ENCODE results near the gene MTMR10.

Gene MTMR10

DNA sequence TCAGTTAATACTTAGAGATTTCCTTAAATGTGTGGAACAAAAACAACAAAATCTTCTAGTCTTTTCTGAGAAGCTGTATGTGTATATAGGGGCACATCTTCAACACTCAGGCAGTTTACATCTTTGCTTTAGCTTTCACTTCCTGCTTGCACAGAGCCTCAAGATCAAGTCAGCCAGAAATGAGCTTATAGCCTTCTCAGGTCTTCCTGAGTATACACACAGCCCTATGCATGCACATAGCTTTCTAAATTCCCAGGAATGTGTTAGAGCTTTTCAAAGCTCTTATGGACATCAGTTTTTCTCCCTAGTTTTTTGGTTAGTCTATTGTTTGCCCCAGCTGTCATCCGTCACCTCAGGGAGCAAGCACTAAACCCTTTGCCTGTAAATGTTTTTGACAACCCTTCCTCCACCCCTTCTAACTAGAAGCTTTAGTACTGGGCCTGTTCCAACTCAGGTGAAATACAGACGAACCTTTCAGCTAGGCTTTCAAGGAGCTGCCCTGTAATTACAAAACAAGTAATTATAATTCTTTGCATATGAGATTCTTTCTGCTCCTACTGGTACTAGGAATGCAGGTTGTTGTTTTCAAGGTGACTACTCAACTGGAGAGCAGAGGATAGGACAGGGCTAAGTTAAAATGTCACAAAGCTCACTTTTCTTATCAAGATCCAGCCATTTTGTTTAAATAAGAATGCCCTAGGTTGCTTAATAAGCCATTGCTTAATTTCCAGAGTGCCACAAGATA is 22.6 kb upstream of the MTMR10 start:
- no peak for FAIRE-seq

DNA sequence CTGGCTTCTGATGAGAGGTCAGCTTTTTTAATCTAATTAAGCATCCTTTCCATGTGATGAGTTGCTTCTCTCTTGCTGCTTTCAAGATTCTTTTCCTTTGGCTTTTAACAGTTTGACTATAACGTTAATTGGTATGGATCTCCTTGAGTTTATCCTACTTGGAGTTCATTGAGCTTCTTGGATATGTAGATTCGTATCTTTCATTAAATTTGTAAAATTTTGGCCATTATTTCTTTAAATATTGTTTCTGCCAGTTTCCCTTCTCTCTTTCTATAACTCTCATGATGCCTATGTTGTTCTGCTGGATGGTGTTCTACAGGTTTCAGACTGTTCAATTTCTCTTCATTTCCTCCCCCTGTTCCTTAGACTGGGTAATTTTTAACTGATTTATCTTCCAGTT is 21.0 kb upstream of the MTMR10 start:
- FAIRE-seq, result no peak

DNA sequence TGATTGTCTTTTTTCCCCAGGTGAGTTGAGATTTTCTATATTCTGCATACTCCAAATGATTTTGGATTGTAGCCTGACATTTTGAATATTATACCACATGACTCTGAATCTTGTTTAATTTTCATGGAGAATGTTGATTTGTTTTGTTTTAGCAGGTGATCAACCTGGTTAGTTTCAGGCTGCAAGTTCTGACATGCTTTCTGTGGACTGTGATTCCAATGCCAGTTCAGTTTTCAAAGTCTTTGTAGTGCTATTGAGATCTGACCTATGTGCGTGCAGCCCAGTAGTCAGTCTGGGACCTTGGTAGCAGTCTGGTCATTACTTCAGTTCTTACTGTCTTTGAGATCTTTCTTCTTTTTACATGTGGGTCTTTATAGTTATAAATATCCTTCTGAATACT is 18.6 kb upstream of the MTMR10 start:
- no peak for FAIRE-seq

DNA sequence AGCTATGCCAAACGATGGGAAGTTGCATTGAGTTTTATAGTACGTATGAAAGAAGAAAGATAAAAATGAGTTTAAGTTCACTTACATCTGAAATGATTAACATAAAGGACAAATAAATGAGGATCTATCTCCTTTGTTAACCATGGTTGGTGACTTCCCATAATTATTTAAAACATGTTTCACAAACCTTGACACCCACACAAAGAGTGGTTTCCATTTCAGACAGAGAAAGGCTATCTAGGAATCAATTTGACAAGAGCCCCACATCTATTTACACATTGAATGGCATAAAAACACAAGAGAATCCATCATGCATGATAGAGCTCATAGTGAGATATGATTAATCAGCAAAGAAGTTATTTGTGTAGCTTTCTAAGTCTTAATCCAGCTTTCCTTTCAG is 14.2 kb upstream of the MTMR10 start:
- no peak for FAIRE-seq

DNA sequence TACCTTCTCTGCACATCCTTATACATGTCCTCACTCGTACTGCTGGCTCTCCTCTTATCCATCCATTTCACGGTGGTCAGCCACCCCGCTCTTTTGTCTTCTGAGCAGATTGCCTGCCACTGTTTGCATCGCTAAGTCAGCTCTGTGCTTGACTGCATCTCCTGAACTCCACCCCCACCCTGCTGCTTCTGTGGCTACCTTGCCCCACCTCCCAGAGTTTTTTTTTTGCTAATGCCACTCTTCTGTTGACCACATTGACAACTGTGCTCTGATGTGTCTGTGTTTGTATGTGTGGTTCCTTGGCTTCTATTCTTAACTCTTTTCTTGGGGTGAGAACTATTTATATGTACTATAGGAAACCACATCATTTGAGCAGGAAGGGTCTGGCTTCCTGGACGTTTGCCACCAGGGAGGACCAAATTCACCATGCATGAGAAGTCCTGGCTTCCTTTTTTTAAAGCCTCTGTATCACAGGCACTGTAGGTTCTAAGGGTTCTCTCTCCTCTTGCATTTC is 12.8 kb upstream of the MTMR10 start:
- FAIRE-seq, result no peak

DNA sequence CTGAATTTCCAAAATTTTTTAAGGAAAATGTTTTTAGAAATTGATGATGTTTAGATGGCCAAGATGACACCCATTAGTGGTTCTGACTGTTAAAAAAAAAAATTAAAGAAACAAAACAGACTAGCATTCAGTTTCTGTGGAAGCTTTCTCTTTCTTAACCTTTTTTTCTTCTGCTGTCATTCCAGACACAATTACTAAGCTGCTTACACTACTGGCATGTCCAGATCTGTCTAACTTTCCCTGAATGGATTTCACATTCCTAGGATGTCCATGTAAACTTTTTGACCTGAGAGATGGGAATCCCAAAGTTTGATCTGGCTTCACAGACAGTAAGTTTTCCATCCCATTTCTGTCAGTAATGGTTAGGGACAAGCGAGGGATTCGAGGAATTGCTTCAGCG is 10.3 kb upstream of the MTMR10 start:
- no peak for FAIRE-seq

DNA sequence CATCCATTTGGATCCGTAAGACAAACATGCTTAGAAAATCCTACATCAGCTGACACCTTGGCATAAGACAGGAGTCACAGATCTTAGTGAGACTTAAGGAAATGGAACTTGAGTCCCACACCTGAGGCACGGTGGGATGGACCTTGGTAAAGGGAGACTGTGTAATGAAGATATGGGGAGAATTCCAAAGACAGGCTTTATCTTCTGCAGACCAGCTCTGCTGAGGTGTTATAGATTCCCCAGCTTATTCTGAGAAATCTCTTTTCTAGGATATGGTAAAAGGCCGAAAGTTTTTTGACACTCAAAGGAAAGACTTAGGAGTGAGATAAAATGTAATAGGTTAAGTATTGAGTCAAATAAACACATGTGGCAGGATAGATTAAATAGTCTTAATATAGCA is 8.3 kb upstream of the MTMR10 start:
- no peak for FAIRE-seq

DNA sequence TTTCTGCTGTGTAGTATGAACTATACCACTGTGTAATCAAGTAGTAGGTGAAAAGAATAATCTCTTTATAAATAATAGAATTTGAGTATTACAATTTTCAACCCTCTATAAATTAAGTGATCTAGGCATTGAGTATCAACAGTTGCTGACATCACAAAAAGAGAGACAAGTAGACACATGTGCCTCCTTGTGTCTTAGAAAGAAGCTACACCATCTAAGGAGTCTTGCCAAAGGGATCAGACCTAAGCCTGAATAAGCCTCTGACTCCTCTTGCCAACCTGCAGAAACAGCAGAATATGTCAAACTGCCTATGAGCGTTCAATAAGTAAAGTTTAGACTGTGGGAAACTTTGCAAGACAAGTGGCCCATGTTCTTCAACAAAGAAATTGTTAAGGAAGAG is 5.8 kb upstream of the MTMR10 start:
- no peak for FAIRE-seq

DNA sequence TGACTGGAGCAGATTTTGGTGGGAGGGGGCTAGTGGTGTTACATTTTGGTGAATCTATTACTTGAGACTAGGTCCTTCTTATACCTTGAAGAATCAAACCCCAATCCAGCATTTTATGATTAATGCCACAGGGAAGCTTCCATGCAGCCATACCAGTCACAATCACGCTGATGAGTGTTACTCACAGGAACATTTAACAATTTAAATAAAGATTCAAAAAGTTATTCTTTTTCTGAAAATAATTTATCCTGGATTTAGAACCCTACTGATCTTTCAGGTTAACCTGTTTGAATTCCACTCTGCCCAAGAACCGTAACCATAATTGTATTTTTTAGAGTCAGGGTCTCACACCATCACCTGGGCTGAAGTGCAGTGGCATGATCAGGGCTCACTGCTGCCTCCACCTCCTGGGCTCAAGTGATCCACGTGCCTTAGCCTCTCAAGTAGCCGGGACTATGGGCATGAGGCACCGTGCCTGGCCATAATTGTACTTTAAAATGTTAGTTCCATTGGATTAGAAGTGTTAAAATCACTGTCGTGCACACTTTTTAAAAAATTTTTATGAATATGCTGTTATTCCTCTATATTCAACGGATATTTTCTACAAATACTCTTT is 929 bp upstream of the MTMR10 start:
- no peak for FAIRE-seq

DNA sequence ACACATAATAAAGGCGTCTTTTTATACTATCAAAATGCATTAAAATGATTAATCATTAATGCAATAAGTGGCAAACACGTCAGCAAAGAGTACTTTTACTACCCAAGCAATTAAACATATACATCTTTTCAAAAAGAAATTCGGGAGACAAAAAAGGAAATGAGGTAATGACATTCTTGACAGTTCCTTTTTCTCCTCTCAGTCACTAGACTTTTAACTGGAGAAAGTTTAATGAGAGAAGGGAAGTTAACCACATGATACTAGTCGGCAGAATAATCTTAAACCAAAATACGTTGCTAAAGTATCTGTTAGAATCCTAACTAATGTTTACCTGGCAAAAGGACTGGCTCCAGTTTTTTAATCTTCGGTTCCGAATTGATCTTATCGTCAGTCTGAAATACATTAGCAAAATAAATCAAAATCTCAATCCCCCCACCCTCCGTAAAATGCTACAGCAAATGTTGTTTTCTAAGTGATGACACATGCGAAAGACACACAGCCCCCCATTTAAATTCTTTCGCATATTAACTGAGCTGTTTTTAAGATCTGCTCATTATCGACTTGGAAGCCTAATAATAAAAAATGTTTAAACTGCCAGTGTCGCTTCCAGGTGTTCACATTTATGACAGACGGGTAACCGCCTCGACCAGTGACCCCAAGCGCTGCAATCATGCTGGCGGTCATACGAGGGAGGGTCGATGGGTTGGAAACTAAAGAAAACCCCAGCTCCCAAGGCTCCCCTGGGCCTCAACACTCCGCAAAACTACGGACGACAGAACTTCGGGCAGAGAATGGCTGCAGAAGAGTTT is 778 bp downstream of the MTMR10 start:
- no peak for FAIRE-seq

DNA sequence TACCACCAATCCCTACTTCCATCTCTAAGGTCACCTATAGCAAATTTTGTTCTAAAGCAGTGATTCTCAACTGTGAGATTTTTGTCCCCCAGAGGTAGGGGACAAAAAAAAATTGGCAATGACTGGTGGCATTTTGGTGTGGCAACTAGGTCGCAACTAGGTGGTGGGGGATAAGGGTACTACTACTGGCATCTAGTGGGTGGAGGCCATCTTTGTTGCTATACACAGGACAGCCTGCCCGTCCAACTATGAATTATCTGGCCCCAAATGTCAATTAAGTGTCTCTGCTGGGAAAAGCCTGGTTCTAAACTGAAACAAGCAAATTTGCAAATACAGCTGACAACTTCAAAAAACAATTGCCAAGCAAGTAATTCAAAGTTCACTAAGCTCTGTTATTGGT is 1.4 kb downstream of the MTMR10 start:
- FAIRE-seq, result no peak

DNA sequence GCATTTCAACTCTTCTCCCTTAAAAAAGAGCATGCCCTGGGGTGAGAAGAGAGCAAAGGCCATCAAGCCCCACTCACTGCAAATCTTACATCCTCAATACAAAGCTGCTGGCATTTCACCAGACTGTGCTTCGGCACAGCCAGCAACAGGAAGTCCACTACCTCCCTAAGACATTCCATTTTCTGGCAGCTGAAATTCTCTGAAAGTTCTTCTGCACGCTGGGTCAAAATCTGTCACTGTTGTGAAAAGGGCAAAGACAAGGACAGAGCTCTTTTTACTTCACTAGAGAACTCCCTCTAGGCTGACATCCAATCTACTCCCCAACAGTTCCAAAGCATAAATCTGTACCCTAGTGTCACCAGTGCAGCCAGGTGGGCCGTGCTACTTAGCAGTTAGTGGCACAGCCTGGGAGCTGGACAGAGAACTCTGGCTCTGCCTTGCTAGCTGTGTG is 6.3 kb downstream of the MTMR10 start:
- FAIRE-seq, result no peak

DNA sequence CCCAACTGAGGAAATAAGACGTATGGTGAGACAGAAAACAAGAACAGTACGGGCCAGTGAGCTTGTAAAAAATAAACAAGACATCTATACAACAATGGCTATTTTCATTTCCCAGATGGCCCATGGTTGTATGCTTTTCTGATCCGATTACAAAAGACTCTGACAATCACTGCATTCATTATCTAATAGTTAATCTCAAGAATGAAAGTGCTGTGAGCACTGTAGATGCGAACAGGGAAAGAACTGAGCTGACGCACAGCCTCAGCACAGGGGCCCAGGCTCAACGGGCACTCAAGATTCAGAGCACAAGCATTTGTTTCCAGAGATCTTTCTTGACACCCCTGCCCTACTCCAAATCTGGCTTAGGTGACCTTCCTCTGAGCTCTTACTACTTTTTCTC is 6.9 kb downstream of the MTMR10 start:
- FAIRE-seq, result no peak

DNA sequence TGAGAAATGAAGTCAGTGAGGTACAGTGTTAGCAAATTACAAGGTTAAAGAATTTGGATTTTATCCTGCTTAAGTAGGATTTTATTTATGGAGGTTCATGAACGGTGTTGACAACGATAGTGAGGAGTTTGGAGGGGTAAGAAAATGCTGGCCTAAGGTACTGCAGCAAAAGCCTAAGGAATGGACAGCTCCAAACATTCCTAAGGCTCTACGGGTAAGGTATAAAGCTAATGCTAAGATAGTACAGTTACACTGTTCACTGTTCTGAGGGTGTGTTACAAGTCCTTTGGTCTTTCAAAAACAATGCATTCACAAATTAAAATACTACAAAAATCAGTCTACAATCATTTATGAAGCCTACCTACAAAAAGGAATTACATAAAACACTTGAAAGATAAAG is 7.3 kb downstream of the MTMR10 start:
- no peak for FAIRE-seq

DNA sequence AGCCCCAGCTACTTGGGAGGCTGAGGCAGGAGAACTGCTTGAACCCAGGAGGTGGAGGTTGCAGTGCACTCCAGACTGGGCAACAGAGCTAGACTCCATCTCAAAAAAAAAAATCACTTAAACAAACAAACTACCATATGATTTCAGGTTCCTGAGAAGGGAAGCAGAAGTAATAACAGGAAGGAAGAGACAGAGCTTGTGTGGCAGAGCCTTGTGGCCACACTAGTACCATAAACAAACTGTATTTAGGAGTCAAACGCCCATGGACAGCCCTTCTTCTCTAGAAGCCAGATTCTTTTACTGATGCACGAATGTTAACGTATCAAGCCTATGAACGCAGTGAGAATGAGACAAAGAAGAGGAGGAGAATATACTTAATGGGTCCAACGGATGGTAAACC is 12.0 kb downstream of the MTMR10 start:
- no peak for FAIRE-seq

DNA sequence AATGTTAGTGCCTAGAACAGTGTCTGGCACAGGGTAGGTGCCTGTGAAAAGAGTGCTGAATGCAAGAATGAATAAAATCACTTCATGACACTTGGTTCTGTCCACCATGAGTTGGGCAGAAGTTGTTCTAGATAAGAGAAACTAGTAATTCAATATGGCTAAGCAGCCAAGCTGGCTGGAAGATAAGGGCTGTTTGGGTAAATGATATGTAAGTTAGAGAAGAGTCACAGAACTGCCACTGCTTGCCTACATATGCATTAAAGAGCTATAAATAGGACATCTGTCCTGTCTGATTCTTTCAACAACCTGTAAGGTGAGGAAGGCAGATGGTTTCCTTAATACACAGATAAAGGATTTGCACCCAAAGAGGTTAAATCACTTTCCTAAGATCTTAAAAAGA is 13.1 kb downstream of the MTMR10 start:
- no peak for FAIRE-seq

DNA sequence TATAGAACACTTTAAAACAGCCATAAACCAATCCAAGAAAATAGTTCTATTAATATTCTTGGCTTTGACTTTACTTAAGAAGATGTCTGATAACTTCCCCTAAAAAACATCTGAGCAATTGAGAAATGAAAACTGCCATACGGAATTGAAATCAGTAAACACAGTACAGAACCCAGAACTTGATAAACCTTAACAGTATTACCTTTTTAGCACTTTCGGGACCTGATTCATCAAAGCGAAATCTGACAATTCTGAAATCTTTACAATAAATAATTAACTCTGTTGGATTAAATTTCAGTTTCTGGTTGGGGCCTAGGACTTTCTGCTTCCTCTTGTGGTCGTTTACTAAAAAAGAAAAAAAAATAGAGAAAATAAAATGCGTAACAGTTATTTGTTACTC is 17.3 kb downstream of the MTMR10 start:
- FAIRE-seq, result no peak

DNA sequence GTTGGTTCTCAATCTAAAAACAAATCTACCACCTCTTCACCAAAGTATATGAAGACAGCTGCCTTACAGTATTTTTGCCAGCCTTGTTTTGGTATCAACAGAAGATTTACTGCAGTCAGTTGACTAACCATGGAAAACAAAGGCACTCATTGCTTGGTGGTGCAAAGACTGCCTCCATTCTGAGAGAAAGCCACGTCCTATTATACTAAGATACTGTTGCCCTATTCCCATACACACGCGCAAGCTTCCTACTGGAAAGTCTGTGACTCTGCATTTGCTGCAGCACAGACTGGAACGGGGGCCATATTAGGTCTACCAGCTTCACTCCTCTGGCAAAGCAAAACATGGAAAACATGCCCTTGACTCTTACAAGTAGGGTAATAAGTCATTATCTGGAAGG is 18.0 kb downstream of the MTMR10 start:
- FAIRE-seq, result no peak

DNA sequence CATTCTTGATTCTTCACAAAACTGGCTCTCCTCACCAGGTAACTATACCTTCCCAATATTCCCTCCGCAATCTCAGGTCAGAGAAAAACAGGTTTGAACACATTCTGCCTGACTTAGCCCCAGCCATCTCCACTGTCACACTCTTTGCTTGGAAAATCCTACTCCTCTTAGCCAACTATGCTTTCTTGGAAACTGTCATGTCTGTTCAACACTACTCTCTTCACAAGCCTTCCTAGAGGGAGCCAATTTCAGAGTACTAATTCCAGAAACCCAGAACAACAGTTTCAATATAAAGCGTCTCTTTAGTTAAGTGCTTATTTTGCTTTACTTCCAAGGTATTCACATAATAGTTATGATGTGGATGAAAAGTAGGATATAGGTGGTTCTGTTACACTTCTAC is 21.7 kb downstream of the MTMR10 start:
- FAIRE-seq, result no peak

DNA sequence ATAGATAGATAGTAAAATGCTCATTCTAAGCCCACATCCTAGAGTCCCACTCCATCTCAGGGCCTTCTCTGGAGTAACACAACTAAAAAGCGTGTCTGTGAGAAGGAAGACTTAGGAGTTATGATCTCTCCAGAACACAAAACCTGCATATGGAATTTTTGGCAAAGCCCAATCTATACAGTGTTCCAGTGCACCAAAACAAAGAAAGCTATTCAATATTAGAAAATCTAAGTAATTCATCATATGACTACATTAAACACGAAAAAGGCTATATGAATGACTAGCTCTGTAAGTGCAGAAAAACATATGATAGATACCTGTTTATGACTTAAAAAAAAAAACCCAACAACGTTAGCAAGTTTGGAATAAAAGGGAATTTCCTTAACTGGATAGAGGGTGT is 27.7 kb downstream of the MTMR10 start:
- FAIRE-seq, result no peak

DNA sequence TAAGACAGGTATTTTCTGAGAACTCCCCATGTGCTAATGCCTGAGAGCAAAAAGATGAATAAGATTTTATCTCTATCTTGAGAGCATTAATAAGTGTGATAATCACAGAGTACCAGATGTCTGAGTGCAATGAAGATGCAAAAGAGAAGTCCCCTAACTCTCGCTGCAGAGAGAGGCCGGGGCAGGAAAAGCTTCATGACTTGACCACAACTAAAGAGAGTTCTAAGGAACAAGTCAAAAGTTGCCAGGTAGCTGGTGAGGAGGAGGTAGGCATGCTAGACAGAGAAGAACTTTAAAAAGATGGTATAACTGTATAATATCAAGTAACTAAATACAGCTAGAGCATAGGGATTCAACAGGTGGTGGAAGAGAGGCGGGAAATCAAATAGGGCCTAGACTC is 28.8 kb downstream of the MTMR10 start:
- no peak for FAIRE-seq

DNA sequence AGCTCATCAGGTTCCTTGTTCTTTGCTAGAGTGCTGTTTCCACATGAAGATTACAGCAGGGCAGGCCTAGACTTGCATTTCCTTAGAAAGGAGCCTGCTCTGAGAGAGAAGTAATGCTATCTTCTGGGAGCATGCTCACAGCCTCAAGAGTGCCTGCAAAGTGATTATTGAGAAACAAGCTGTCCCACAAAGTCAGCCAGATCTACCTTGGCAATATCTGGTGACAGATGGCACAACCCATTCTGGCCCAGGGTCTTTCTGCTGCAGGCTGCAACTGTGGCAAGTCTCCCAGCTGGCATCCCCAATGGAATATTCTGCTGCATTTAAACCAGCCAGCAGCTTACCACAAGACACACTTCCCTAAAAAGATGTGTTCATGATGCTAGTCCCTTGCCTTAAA is 29.3 kb downstream of the MTMR10 start:
- no peak for FAIRE-seq

DNA sequence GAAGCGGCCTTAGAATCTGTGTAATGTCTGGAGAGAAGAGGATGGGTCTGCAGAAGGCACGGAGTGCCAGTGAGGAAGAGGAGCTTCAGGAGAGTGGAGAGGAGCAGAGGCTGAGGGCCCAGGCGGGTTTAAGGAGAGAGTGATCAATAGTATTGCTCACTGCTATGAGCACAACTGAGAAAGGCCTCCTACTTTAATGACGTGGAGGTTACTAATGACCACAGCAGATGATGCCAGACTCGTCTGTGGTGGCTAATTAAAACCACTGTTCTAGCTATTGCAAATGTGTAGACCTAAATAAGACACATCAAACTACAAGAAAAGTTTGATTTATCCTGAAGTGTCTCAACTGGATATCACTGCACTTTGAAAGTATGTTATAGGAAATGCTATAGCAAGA is 33.2 kb downstream of the MTMR10 start:
- no peak for FAIRE-seq

All from TTC549 (cell line).